Measurements from ENCODE around the gene ARTN. TPM values are rescaled to one million over a fixed set of nuclear protein-coding genes. Genes with fewer than 3 reads are reported as not detected.

Gene ARTN
- total and polyA plus RNA-seq, 2 experiments from 2014 or later: 6.7 to 35.7 TPM

GRCh38 chr1:43982808-43983207, 49.2 kb downstream of the ARTN start:
- Histone ChIP-seq H3K36me3 (ENCODE audit: insufficient read depth) (no peaks in the 10 kb centered on the region), H3K4me2 (no peak overlapping the region), H3K27me3 (ENCODE audit: insufficient read depth) (no peaks in the 10 kb centered on the region), H3K27ac (ENCODE audit: low read depth) (no peak overlapping the region), H3K79me2 (replicated peaks; ENCODE audit: insufficient read depth) (peaks cover 8% of the 10 kb centered on the region; the same call in 1 of the 2 replicates), H2AFZ (no peak overlapping the region), H4K20me1 (replicated peaks; ENCODE audit: insufficient read depth) (no peaks in the 10 kb centered on the region; the same call in 1 of the 2 replicates), H3K9me2 (ENCODE audit: insufficient read depth) (no peaks in the 10 kb centered on the region), H3K4me1 (ENCODE audit: insufficient read depth) (peaks cover 10% of the 10 kb centered on the region; the same call in 1 of the 2 replicates), H3F3A (replicated peaks; ENCODE audit: low read depth) (peaks cover 13% of the 10 kb centered on the region; the same call in 1 of the 2 replicates), H3K4me3 (no peak overlapping the region)
- Mint-ChIP-seq H3K4me1 (peaks cover 19% of the 10 kb centered on the region), H3K9me3 (no peaks in the 10 kb centered on the region), H3K36me3 (ENCODE audit: low read depth) (peaks cover 43% of the 10 kb centered on the region), H3K27ac (no peak overlapping the region), H3K4me3 (no peak overlapping the region; the same call in 2 of the 3 replicates), H3K27me3 (ENCODE audit: insufficient read depth, low read depth, poor library complexity) (peaks cover 30% of the 10 kb centered on the region)
- DNase-seq (ENCODE audit: low spot score): no peak
- ATAC-seq: no peak
- TF ChIP-seq REST (IDR thresholded peaks at IDR 0.05; ENCODE audit: unreplicated experiment): no peak
- no peak for TF ChIP-seq JUNB (IDR thresholded peaks at IDR 0.05; ENCODE audit: unreplicated experiment)

GRCh38 chr1:43983253-43983899, 49.8 kb downstream of the ARTN start:
- H3K9me2 ChIP-seq (ENCODE audit: insufficient read depth): no peaks in the 10 kb centered on the region
- H3K36me3 ChIP-seq (ENCODE audit: insufficient read depth): no peaks in the 10 kb centered on the region
- Mint-ChIP-seq H3K4me3 (no peak overlapping the region; the same call in 2 of the 3 replicates), H3K9me3 (no peaks in the 10 kb centered on the region), H3K27me3 (ENCODE audit: insufficient read depth, low read depth, poor library complexity) (peaks cover 28% of the 10 kb centered on the region), H3K27ac (no peak overlapping the region), H3K4me1 (peaks cover 15% of the 10 kb centered on the region), H3K36me3 (ENCODE audit: low read depth) (peaks cover 37% of the 10 kb centered on the region)
- no peak overlapping the region for H3K4me3 ChIP-seq
- H3K27me3 ChIP-seq (ENCODE audit: insufficient read depth): no peaks in the 10 kb centered on the region
- H2AFZ ChIP-seq: no peak overlapping the region
- H3K4me1 ChIP-seq (ENCODE audit: insufficient read depth): peaks cover 7% of the 10 kb centered on the region; the same call in 1 of the 2 replicates
- H4K20me1 ChIP-seq (replicated peaks; ENCODE audit: insufficient read depth): no peaks in the 10 kb centered on the region; the same call in 1 of the 2 replicates
- peaks cover 8% of the 10 kb centered on the region; the same call in 1 of the 2 replicates for H3K79me2 ChIP-seq (replicated peaks; ENCODE audit: insufficient read depth)
- H3K4me2 ChIP-seq: no peak overlapping the region
- H3F3A ChIP-seq (replicated peaks; ENCODE audit: low read depth): peaks cover 9% of the 10 kb centered on the region; the same call in 1 of the 2 replicates
- H3K27ac ChIP-seq (ENCODE audit: low read depth): no peak overlapping the region
- DNase-seq (ENCODE audit: low spot score): no peak
- no peak for ATAC-seq
- TF ChIP-seq JUNB (IDR thresholded peaks at IDR 0.05; ENCODE audit: unreplicated experiment) (no peak), ZNF114 (CRISPR knock-in tag; IDR thresholded peaks at IDR 0.05) (no peak), REST (IDR thresholded peaks at IDR 0.05; ENCODE audit: unreplicated experiment) (no peak), POLR2AphosphoS5 (IDR thresholded peaks at IDR 0.05; ENCODE audit: low read depth) (no peak), ZNF462 (CRISPR knock-in tag; IDR thresholded peaks at IDR 0.05) (no peak), STAT1 (IDR thresholded peaks at IDR 0.05; ENCODE audit: unreplicated experiment) (no peak), EZH2 (IDR thresholded peaks at IDR 0.05; ENCODE audit: low read depth, unreplicated experiment) (no peak)

Measured in GM23338 (cell line).